ENCODE measurements around the gene NCKAP5.

NCKAP5 gene

DNA sequence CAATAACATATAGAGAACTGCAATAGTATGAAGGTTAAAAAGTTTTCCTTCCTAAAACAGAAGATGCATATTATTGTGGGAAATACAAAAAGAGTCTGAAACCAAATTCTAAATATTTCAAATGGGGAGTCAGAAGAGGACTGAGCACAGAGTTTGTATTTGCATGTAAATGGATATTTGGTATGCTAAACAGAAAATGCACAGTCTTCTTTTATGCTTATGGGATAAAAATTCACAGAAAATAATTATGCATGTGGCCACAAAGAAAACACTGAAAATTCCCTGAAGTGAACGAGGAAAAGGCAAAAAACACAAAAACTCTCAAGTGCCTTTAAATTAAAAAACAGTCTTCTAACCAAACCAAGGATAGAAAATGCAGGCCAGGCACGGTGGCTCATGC, 142.7 kb downstream of the NCKAP5 start:
- Mint-ChIP-seq H3K4me1 (peaks cover 25% of the 10 kb centered on the region), H3K4me3 (no peak overlapping the region), H3K27ac (peak overlapping the region in 2 of 3 experiments; percentile 66 to 74), H3K27me3 (ENCODE audit: low read depth) (no peaks in the 10 kb centered on the region), H3K36me3 (ENCODE audit: low read depth) (no peaks in the 10 kb centered on the region), H3K9me3 (no peaks in the 10 kb centered on the region)
- TF ChIP-seq, protein P1, sequence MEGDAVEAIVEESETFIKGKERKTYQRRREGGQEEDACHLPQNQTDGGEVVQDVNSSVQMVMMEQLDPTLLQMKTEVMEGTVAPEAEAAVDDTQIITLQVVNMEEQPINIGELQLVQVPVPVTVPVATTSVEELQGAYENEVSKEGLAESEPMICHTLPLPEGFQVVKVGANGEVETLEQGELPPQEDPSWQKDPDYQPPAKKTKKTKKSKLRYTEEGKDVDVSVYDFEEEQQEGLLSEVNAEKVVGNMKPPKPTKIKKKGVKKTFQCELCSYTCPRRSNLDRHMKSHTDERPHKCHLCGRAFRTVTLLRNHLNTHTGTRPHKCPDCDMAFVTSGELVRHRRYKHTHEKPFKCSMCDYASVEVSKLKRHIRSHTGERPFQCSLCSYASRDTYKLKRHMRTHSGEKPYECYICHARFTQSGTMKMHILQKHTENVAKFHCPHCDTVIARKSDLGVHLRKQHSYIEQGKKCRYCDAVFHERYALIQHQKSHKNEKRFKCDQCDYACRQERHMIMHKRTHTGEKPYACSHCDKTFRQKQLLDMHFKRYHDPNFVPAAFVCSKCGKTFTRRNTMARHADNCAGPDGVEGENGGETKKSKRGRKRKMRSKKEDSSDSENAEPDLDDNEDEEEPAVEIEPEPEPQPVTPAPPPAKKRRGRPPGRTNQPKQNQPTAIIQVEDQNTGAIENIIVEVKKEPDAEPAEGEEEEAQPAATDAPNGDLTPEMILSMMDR (IDR thresholded peaks at IDR 0.05; ENCODE audit: unreplicated experiment in 3 of 3): no peak

DNA sequence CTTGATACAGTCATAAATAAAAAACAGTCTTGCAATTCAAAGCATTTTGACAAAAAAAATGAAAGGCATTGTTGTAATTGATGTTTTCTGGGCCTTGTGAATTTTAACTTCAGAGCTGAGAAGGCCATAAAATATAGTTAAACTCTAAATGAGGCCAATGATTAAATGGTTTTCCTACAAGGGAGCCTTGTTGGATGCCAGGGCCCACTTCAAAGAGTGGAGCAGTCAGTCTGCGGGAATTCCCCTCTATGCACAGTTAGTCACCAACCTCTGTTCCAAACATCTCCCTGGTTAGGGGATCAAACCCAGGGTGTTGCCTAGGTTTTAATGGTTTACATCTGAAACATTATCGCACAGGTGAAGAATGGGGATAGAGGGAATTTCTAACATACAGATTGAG, 143.4 kb downstream of the NCKAP5 start:
- Mint-ChIP-seq H3K27me3 (ENCODE audit: low read depth) (no peaks in the 10 kb centered on the region), H3K9me3 (no peaks in the 10 kb centered on the region), H3K36me3 (ENCODE audit: low read depth) (no peaks in the 10 kb centered on the region), H3K4me1 (peaks cover 25% of the 10 kb centered on the region), H3K27ac (peak overlapping the region; percentile 5 to 74 (median 66)), H3K4me3 (no peak overlapping the region)
- TF ChIP-seq, protein P1 (IDR thresholded peaks at IDR 0.05; ENCODE audit: unreplicated experiment in 3 of 3): no peak

DNA sequence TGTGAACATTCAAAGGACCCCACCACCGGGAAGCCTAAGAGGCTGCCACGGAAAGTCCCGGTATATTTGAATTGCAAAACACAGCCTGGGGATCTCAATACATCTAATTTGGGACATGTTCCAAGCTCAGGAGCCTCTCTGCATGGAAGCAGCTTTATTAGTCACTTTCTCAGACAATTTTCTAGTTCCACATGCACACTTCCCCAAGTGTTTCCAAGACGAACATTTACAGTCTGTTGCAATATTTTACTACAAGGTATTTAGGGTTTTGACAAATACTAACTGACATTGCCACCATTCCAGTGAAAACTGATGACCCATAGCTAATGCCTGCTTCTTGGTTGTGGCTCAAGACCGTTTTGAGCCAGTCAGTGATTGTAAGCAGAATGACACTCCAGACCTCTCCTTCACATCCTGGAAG, 145.3 kb downstream of the NCKAP5 start:
- no peaks in the 10 kb centered on the region for H3K36me3 Mint-ChIP-seq (ENCODE audit: low read depth)
- TF ChIP-seq, protein P1 (IDR thresholded peaks at IDR 0.05; ENCODE audit: unreplicated experiment in 3 of 3): no peak
- H3K4me1 Mint-ChIP-seq: peaks cover 32% of the 10 kb centered on the region
- no peaks in the 10 kb centered on the region for H3K27me3 Mint-ChIP-seq (ENCODE audit: low read depth)
- H3K4me3 Mint-ChIP-seq: no peak overlapping the region
- peak overlapping the region in 1 of 3 experiments; percentile 23 for H3K27ac Mint-ChIP-seq
- H3K9me3 Mint-ChIP-seq: no peaks in the 10 kb centered on the region

DNA sequence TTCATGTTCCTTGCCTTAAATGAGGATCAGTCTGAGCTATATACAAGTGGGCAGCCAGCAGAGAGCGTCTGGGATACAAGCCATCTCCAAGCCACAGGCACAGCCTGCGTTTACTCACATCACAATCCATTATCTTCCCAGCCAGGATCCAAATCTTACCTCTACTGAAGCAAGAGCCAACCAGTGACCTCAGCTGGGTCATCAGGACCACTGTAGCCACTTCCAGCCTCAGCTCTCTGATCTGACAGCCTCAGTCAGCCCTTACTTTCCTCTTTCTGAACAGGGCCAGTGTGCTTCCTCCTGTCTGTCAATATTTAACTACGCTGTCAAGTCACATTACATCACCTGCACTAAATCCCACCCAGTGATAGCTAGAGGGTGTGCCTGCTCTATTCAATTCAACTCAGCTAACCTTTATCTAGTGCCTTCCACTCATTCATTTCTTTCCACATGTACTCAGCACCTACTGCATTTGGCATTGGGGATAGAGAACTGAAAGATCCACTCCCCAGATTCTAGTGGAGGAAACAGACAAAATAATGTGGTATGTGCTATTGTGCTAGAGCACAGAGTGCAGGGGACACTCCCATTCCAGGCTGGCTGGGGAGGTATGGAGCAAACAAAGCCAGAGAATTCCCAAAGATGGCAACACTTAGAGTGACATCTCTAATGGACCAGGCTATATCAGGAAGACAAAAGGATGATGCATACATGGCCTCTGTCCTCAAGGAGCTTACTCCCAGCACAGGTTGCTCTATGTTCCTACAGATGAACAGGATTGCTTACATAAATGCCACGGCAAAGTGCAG, 146.5 kb downstream of the NCKAP5 start:
- Mint-ChIP-seq H3K9me3 (no peaks in the 10 kb centered on the region), H3K27me3 (ENCODE audit: low read depth) (no peaks in the 10 kb centered on the region), H3K4me1 (peaks cover 37% of the 10 kb centered on the region), H3K4me3 (peak overlapping the region in 1 of 3 experiments; percentile 1), H3K36me3 (ENCODE audit: low read depth) (no peaks in the 10 kb centered on the region), H3K27ac (peak overlapping the region; percentile 19 to 57 (median 50))
- TF ChIP-seq, protein P1 (IDR thresholded peaks at IDR 0.05; ENCODE audit: unreplicated experiment in 3 of 3): no peak

DNA sequence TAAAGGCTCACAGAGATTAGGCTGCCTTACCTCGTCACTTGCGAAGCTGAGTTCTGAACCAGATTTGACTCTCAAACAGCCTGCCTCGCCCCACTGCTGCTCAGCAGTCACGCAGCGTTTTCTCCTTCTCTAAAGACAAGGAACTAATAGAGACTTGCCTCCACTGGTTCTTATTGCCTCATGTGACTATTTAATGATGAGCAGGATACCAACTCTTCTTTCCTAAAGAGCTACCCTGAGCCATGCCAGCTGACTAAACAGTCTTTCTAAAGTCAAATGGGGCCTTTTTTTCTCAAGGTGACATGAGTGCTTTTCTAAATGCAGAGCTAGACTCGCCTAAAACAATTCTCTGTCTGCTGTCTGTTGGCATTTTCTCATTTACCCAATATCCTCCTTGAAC, 147.5 kb downstream of the NCKAP5 start:
- H3K27me3 Mint-ChIP-seq (ENCODE audit: low read depth): no peaks in the 10 kb centered on the region
- no peaks in the 10 kb centered on the region for H3K36me3 Mint-ChIP-seq (ENCODE audit: low read depth)
- TF ChIP-seq, protein P1 (IDR thresholded peaks at IDR 0.05; ENCODE audit: unreplicated experiment in 3 of 3): no peak
- H3K27ac Mint-ChIP-seq: peak overlapping the region in 2 of 3 experiments; percentile 18 to 19
- peaks cover 39% of the 10 kb centered on the region for H3K4me1 Mint-ChIP-seq
- H3K9me3 Mint-ChIP-seq: no peaks in the 10 kb centered on the region
- H3K4me3 Mint-ChIP-seq: no peak overlapping the region

DNA sequence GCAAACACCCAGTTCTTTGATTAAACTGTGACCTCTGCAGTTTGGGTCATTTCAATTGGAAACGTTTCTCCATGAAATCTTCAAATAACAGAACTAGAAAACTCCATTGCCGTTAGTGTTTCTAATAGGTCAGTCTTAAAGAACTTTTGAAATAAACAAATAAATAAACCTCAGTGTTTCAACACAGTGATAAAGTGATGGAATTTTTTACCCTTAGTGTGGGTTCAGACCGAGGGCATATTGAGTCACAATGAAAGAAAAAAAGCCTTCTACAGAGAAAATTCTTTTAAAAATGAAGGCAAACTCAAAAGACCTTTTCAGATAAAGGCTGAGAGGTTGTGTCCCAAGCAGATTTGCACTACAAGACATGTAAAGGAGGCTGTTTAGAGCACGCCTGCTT, 149.6 kb downstream of the NCKAP5 start:
- no peaks in the 10 kb centered on the region for H3K36me3 Mint-ChIP-seq (ENCODE audit: low read depth)
- peak overlapping the region in 1 of 3 experiments; percentile 40 for H3K27ac Mint-ChIP-seq
- no peak overlapping the region for H3K4me3 Mint-ChIP-seq
- peaks cover 37% of the 10 kb centered on the region for H3K4me1 Mint-ChIP-seq
- H3K9me3 Mint-ChIP-seq: no peaks in the 10 kb centered on the region
- H3K27me3 Mint-ChIP-seq (ENCODE audit: low read depth): no peaks in the 10 kb centered on the region
- TF ChIP-seq, protein P1 (IDR thresholded peaks at IDR 0.05; ENCODE audit: unreplicated experiment in 3 of 3): no peak

Data from nephron (organoid).